ENCODE data around the gene TEP1.
"Not testable (repeated sequence)": the region's sequence is repeated elsewhere in the genome, so short reads cannot be mapped to it uniquely, and the experiment has no call there.

Gene TEP1

DNA sequence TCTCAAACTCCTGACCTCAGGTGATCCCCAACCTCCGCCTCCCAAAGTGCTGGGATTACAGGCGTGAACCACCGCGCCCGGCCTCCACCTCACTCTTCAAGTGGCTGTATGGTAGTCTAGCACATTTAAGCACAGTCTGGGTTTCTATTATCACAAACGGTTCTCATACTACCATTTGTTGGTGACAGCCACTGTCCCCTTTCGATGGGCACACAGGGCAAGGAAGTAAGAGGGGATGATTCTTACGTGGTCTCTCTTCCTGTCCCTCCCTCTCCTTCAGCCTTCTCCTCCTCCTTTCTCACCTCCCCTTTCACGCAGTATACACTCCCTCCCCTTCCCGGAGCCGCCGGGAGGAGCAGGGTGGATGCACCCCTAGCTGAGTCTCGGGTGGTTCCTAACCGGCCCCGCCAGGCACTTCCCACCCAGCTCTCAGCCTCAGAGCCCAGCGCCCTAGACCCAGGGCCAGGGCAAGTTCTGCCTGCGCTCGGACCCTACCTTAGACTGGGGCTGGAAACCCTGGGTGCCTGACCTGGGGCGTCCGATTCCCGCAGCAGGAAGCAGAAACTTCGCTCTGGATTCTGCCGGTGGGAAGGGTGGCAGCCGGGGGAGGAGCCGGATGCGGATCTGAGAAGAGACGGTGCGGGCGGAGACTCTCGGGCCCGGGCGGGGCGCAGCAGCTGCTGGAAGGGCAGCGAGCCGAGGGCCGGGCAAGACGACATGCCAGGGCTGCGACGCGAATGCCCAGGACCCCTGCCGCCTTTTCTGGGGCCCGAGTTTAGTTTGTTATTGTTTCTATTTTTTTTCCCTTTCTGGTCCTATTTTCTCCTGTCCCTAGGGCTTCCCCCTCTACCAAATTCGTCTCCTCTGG is at the start of gene TEP1:
TEP1 (minus strand) TSS at position 626 of the 868 bp plus-strand sequence. CDS start 5,062 bp downstream, outside the sequence.
- DNase-seq, result peak; percentile 60

DNA sequence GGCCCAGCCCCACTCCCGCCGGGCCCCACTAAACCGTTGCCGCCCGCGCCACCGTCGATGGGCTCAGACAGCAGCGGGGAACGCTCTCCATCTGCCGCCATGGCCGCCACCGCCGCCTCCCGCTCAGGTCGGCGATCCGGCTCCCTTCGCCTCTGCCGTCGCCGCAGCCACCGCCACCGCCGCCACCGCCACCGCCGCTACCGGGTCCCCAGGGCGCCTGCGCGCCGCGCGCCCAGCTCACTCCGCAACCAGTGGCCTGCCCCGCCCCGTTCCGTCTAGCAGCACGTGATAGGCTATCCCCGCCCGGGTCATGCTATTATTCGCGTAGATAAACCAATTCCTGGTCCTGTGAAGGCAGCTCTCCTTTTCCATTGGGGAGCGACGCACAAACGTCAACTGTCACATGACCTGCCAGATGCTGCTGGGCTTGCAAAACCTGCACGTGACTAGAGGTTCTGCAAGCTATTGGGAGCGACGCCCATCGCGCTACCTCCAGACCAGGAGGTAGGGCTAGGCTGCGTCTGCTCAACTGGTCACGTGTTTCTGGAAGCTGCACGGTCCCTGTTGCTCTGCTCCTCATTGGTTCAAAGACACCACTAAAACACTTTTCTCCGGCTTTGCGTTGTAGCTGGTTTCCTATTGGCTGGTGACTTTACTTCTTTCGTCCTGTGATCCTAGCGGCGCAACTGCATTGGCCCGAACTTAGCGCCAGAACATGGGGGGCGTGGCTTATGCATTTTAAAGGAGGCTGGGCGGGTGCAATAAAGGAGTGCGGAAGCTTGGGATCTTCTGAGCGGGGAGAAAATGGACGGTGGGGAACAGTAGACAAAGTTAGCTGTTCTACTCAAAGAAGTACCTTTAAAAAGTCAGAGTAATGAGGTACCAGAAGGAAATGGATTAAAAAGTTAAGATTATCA is 48.2 kb upstream of the TEP1 start, which contains the start of gene PIP4P1:
PIP4P1 (minus strand) TSS at position 210 of the 917 bp plus-strand sequence; CDS start at position 101, 109 bp downstream.
- peak; percentile 100 for DNase-seq

DNA sequence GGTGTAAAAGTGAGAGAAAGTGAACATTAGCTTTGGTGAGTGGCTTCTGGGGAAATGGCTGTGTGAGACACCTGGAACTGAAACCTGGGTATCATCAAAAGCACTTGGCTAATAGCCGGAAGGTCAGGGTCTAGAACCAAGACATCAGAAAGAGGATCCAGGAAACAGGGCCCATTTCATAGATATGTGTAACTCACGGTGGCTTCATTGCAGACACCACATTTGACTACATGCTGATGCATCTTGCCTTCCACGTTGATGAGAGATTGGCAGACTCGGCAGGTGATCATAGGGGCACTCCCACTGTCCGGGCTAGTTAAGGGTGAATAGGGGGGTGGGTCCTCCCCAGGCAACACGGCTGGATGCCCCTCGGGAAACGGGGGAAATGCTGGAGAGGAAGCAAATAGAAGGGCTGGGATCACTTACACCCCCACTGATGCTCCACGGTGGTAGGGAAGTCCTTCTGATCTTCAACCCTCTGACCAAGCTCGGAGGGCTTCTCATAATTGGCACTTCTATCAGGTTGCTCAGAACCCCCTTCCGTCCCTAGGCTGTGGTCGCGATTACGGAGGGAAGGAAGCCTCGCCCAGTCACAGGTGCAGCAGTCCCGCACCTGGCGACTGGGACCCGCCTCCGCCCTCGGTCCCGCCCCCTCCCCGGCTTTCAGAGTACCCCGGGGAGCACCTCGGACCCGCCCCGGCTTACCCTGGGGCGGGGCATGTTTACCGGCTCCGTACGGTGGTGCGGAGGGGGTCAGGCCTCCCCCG is 47.3 kb upstream of the TEP1 start:
- no peak for DNase-seq

DNA sequence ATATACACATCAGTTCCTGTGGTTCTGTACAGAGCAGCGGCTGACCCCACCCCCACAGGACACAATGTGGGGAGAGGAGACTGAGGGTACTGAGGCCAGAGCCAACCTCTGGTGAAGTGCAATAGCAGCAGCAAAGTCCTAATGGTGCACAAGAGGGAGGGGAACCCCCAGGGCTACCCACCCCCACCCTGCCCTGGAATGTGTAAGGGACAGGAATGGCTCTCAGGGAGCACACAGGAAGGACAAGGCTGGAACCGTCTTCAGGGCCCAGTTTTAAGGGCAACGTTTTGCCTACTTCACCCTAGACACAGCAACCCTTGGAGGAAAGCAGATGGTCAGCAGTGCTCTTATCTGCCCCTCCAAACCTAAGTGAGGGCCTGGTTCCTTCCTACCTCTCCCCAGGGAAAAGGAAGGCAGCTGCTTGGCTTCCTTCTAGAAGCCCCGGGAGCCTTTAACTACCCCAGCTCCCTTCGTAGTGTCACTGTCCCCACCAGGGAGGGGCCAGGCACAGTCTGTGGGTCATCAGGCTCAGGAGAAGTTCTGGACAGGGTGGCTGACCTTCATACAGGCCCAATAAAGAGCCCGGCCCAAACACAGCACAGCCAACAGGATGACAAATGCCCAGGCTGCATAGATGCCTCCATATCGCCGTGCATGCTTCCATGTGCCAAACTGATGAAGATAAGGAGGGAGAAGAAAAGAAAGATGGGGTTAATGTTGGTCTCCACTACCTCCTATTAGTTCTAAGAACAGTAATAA is 44.9 kb upstream of the TEP1 start:
- no peak for DNase-seq

DNA sequence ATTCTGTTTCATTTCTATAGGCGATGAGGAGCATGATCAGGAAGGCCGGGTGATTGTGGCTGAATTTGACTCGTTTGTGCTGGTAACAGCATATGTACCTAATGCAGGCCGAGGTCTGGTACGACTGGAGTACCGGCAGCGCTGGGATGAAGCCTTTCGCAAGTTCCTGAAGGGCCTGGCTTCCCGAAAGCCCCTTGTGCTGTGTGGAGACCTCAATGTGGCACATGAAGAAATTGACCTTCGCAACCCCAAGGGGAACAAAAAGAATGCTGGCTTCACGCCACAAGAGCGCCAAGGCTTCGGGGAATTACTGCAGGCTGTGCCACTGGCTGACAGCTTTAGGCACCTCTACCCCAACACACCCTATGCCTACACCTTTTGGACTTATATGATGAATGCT is 43.7 kb upstream of the TEP1 start:
- no peak for DNase-seq

DNA sequence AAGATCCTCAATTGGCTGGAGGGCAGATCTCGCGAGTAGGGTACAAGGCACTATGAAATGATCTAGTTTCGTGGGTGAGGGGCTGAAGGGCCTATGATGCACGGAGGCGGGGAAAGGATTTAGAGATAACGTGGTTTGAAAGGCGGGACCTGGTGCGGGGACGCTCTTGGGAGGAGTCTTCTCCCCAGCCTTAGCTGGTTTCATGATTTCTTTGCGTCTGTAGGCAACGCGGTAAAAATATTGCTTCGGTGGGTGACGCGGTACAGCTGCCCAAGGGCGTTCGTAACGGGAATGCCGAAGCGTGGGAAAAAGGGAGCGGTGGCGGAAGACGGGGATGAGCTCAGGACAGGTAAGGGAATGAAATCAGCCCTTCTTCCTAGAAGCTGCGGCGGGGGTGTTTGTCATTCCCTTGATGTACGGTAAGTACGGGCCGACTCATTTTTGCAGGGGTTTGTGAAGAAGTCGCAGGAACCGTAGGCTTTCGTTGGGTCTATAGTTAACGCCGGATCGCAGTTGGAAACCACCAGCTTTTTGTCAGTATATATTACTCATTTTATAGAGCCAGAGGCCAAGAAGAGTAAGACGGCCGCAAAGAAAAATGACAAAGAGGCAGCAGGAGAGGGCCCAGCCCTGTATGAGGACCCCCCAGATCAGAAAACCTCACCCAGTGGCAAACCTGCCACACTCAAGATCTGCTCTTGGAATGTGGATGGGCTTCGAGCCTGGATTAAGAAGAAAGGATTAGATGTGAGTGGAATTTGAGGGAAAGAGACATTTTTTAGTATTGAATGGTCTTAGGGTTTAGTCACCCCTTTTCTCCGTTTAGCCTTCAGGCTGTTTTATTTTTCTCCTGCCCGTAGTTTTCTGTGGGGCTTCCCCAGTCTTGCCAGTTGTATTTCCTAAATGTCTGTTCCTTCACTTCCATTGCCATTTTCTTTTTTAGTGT is 42.3 kb upstream of the TEP1 start:
- DNase-seq, result peak; percentile 96

DNA sequence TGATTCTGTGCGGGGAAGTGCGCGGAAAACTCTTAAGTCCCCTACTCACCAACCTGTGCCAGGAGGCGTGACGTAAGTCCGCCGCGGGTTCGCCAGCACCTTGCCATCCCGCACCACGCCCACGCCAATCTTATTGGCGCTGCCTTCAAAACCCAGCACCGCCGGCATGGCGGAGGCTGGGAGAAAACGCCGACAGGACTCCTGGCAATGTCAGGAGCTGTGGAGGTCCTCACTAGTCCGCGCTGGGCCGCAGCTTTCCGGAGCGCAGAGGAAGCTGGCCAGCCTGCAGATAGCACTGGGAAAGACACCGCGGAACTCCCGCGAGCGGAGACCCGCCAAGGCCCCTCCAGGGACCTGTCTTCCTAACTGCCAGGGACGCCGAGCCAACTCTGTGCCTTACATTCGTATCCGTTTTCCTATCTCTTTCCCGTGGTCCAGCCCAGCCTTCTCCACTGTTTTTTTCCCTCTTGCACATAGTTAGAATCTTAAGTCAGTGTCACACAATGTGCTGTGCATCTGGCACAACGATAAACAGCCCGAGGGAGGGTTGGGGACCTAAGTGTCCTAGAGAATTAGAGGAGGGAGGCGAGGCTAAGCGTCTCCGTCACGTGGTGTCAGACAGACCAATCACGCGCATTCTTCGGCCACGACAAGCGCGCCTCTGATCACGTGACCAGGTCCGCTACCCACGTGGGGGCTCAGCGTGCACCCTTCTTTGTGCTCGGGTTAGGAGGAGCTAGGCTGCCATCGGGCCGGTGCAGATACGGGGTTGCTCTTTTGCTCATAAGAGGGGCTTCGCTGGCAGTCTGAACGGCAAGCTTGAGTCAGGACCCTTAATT is 41.4 kb upstream of the TEP1 start, which contains the start of the genes APEX1 and OSGEP:
APEX1 (plus strand) TSS at position 711 of the 839 bp plus-strand sequence. CDS start 420 bp downstream, outside the sequence.
OSGEP (minus strand) TSS at position 297 of the 839 bp plus-strand sequence; CDS start at position 168, 129 bp downstream.
- DNase-seq, result peak; percentile 99

DNA sequence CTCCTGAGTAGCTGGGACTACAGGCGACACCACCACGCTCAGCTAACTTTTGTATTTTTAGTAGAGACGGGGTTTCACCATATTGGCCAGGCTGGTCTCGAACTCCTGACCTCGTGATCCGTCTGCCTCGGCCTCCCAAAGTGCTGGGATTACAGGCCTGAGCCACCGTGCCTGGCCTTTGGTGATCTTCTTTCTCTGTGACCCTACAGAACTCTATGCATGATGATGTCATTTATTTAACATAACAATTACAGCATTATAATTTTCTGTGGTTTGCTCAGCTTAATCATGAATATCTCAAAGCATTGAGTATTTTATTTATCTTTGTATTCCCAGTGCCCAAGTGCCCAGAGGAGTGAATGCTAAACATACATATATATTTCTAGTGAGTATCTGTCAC is 39.5 kb upstream of the TEP1 start:
- not testable (repeated sequence) for DNase-seq

DNA sequence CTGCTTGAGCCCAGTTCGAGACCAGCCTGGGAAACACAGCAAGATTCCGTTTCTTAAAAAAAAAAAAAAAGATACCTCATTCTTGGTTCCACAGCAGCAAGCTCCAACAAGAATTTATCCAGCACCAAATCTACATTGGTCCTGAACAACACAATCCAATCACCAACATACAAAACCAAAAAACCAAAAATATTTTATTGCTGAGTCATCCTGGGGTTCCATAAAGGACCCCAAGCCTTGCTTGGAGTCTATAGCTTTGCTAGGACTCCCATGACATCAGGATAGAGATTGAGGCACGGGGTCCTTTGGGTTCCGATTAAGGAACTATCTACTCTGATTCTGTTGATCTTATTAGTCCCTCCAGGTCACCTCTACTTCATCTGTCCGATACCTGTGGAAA is 33.6 kb upstream of the TEP1 start:
- no peak for DNase-seq

DNA sequence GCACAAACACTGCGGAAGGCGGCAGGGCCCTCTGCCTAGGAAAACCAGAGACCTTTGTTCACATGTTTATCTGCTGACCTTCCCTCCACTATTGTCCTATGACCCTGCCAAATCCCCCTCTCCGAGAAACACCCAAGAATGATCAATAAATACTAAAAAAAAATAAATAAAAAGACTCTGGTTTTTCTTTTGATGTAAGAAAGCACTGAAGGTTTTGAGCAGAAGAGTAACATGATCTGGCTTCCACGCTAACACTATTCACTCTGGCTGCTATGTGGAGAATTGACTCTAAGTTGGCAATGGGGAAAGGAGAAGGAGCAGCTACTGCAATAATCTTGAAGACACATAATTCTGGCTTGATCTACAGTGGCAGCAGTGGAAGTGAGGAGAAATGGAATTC is 30.3 kb upstream of the TEP1 start:
- not testable (repeated sequence) for DNase-seq

DNA sequence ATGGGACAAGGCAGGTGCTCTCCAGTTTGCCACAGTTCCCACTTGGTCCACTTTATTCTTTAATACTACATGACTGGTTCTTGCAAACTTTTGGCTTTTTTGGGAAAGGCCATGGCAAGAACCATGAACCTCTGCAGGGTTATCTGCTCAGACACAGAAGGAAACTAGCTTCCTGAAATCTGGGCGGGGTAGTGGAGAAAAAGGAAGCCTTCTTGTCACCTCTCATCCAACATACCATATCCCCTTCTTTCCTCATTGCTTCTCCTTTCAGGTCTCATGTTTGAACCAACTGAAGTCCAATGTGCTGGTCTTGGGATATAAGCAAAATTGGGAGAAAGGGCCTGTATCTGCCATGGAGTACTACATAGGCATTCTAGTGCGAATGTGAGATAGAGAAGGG is 28.2 kb upstream of the TEP1 start:
- DNase-seq, result no peak

DNA sequence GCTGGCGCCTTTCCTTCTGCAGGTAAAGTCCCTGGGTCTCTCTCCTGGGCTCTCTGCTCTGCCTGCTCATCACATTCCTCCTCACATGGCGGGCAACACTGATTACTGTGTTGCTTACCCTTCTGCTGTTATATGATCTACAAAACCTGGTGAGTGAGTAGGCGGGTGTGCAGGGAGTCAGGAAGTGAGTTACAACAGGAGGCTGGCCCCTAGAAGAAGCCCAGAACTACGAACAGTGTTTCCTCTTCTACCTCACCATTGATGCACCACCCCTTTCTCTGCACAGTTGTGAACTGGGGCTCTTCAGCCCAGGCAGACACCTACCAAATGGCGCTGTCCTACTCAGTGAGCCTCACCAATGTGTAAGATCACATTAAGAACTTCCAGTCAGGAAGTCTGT is 27.6 kb upstream of the TEP1 start:
- no peak for DNase-seq

DNA sequence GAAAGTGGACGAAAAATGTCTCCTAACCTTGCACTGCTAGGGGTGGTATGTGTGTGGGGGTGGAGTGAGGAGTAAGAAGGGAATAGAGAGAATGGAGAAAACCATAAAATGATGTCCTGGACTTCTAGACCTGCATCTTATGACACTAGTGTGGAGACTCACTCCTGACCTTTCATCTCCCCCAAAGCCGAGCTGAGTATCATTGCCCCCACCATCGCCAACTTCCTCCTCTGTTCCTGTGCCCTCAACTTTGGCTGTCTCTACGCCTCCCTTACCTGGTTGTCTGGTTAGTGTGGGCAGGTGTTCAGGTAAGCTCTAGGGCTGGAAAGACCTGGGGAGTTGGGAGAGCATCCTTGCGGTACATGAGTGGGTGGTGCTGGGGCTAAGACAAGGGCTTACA is 27.2 kb upstream of the TEP1 start:
- no peak for DNase-seq

DNA sequence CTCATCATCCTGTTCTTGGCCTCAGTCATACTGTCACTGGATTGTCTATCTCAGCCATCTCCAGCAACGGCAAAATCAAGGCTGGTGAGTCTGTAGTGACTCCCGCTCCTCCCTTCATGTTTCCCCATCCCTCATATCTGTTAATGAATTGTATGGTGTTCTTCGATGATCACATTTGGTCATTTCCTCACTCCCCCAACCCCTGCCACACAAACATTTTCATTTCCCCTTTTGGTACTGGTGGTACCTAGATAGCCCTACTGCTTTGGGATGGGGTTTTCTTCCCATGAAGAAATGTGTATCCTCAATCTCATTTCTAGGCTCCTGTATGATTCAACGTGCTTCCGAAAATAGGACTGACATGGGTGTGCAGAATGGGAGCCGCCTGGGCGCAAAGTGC is 25.4 kb upstream of the TEP1 start:
- no peak for DNase-seq

DNA sequence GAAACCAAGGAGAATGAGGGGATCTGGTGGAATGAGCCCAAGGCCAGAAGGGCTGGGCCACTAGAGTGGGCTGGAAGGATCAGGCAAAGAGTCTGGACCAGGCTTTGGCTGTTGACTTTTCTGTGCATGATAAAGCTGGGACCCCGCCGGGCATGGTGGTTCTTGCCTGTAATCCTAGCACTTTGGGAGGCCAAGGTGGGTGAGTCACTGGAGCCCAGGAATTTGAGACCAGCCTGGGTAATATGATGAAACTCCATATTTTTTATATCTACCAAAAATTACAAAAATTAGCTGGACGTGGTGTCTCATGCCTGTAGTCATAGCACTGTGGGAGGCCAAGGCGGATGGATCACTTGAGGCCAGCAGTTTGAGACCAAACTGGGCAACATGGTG is 23.1 kb upstream of the TEP1 start:
- DNase-seq, result no peak

DNA sequence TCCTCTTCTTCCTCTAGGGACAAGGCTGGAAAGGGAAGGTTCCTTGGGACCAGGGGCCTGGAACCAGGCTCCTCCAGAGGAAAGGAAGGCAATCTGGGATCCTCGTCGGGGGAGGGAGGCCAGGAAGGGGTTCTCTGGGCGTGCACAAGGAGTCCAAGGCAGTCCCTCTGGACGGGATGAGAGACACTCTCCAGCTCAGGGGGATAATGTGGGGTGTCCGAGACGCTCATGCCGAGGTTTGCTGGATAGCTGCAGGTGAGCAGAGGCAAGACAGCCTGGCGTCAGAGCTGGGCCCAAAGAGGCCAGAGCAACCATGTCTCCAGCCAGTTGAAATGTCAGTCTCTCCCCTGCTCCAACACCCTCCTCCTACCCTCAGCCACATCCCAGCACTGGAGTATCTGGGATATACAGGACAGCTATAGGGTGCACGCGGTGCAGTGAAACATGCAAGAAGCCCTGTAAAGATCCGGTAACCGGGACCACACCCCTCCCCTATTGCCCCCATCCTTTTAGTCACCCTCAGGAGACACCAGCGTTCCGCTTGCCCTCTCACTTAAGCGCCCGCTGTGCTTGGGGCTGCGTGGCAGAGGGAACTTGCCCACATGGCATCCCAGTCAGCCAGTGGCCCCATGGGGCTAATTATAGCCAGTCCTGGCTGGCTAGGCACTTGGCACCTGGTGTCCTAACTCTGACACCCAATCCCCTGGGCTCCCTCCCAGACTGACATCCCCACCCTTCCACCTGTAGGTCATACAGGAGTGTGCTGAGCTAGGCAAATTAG is 22.5 kb upstream of the TEP1 start, which contains the start of gene KLHL33:
KLHL33 (minus strand) TSS at position 585 of the 781 bp plus-strand sequence; CDS start at position 230, 355 bp downstream.
- DNase-seq, result no peak

DNA sequence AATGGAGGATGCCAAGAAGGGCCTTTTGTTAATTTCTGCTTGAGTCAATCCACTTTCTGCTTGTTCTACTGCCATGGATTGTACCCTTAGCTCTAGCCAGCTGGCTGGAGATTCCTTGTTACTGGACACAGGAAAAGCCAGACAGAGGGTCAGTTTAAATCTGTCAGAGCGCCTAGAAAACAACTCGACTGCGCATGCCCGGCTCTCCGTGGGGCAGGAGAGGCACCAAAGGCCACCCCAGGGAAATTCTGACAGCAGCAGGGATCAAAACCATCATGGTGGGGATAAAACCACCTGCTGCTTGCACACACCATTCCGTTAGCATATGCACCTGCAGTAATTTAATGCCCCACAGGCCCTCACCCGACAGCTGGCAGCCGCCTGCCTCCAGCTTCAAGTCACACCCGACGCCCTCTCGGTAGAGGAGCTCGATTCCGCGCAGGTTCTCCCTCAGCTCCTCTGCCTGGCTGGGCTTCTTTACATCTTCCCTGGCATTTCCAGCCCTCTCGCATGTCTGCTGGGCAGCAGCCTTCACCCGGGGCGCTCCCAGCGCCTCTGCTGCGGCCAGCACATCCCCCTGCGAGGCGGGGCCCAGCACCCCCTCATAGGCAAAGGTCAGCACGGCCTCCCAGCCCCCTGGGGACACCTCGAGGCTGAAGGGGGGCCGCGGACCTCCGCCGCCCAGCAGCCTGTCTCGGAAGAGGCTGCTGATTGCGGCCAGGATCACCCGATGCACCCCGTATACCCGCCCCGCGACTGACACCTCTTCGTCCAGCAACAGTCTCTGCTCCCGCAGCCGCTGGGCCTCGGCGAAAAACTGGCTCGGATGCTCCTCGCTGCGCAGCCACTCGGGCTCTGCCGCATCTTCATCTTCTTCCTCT is 21.6 kb upstream of the TEP1 start:
- DNase-seq, result no peak
